Endothelial cell of umbilical vein (primary cell): ENCODE results near the gene PHF1. TPM values are rescaled to one million over a fixed set of nuclear protein-coding genes. Genes with fewer than 3 reads are reported as not detected.

Experiments
- BruUV-seq: library from RNA; stranded (reverse); fragments of 400-500 nt; replicated peaks from 2 replicates; lab custom pipeline; 2021; lab: Mats Ljungman, UMichigan
- CTCF ChIA-PET: fragments of 300-600, 350-600 bp; sonication (Branson Sonifier 250); formaldehyde crosslinking; loops from one replicate; lab custom pipeline; 2021; ENCODE audit warnings: antibody characterized with exemption, inconsistent platforms; lab: Charles Lee
- POLR2A ChIA-PET: fragments of 300-600, 350-600 bp; sonication (Branson Sonifier 250); formaldehyde crosslinking; loops from one replicate; lab custom pipeline; 2021; ENCODE audit warnings: antibody characterized with exemption, inconsistent platforms; lab: Charles Lee
- DNase-seq: peaks from one replicate; pipeline ENCODE4 v3.0.0-alpha.2; 2011; ENCODE audit warnings: low read depth, low spot score
- FAIRE-seq: peaks from 2 replicates; lab custom pipeline; 2011; peaks lifted over from hg19 to GRCh38; lab: Jason Lieb, UNC
- H2AFZ ChIP-seq: 2 replicates; pipeline ENCODE4 v1.6.0; 2012; ENCODE audit warnings: low read depth, low read length, control low read depth, inconsistent platforms
- H3K27ac ChIP-seq: 2 replicates; pipeline ENCODE4 v1.5.1; 2011; ENCODE audit warnings: low read depth, mild to moderate bottlenecking, control low read depth, low read length, moderate library complexity; ENCODE audit not compliant: insufficient read depth
- H3K27me3 ChIP-seq, 2 experiments: 2 replicates each; pipeline versions ENCODE4 v1.6.0 to v1.6.1; 2011; ENCODE audit warnings: low read length in 2 of 2, mixed read lengths in 1 of 2; ENCODE audit not compliant: control insufficient read depth in 2 of 2, insufficient read depth in 2 of 2
- H3K36me3 ChIP-seq, 2 experiments: 2 replicates in 1 of 2; 3 replicates in 1 of 2; pipeline ENCODE4 v1.5.1; 2011; ENCODE audit warnings: low read length in 2 of 2, mild to moderate bottlenecking in 1 of 2, moderate library complexity in 1 of 2; ENCODE audit not compliant: control insufficient read depth in 2 of 2, insufficient read depth in 2 of 2; ENCODE audit errors: extremely low read depth in 1 of 2
- H3K4me1 ChIP-seq: 3 replicates; pipeline ENCODE4 v1.5.1; 2011; ENCODE audit warnings: mild to moderate bottlenecking, low read length; ENCODE audit not compliant: control insufficient read depth, insufficient read depth; ENCODE audit errors: extremely low read depth
- H3K4me2 ChIP-seq: 2 replicates; pipeline ENCODE4 v1.6.1; 2011; ENCODE audit warnings: low read length, control low read depth, mixed read lengths; ENCODE audit not compliant: insufficient read depth
- H3K4me3 ChIP-seq, 3 experiments: fragments of 200-600 bp in 1 of 3; sonication (generic), shearing (Covaris generic) in 1 of 3; replicated peaks in 1 of 3; 2 replicates each; pipeline ENCODE4 v1.5.1; 2011 to 2016; ENCODE audit warnings: control low read depth in 3 of 3, low read length in 3 of 3, mild to moderate bottlenecking in 2 of 3, inconsistent platforms in 1 of 3, low read depth in 1 of 3, moderate library complexity in 1 of 3; ENCODE audit not compliant: insufficient read depth in 1 of 3
- H3K79me2 ChIP-seq: 2 replicates; pipeline ENCODE4 v1.6.0; 2012; ENCODE audit warnings: low read length, inconsistent platforms; ENCODE audit not compliant: control insufficient read depth, insufficient read depth
- H3K9ac ChIP-seq: replicated peaks from 2 replicates; pipeline ENCODE3; 2011; ENCODE audit warnings: low read length, control low read depth; ENCODE audit not compliant: insufficient read depth; ENCODE audit errors: extremely low read depth
- H3K9me1 ChIP-seq: replicated peaks from 3 replicates; pipeline ENCODE4 v1.6.0; 2011; ENCODE audit warnings: mild to moderate bottlenecking, low read length; ENCODE audit not compliant: control insufficient read depth, insufficient read depth; ENCODE audit errors: extremely low read depth
- H3K9me3 ChIP-seq: replicated peaks from 2 replicates; pipeline ENCODE4 v1.5.1; 2012; ENCODE audit warnings: low read length, inconsistent platforms; ENCODE audit not compliant: control insufficient read depth, insufficient read depth
- H4K20me1 ChIP-seq: replicated peaks from 2 replicates; pipeline ENCODE3; 2011; ENCODE audit warnings: mild to moderate bottlenecking, low read length; ENCODE audit not compliant: control insufficient read depth, insufficient read depth; ENCODE audit errors: extremely low read depth
- CTCF ChIP-seq, 2 donors: IDR thresholded peaks; 1 replicate in 1 of 2; 2 replicates in 1 of 2; pipeline ENCODE4 v1.5.1; 2011; ENCODE audit warnings: low read length in 2 of 2, mild to moderate bottlenecking in 2 of 2, moderate library complexity in 2 of 2, control low read depth in 1 of 2, inconsistent platforms in 1 of 2, low read depth in 1 of 2; ENCODE audit not compliant: insufficient read depth in 1 of 2; ENCODE audit errors: extremely low read depth in 1 of 2
- EZH2 ChIP-seq: IDR thresholded peaks from 2 replicates; pipeline ENCODE4 v1.6.1; 2012; ENCODE audit warnings: borderline replicate concordance, low read depth, mild to moderate bottlenecking, moderate library complexity, low read length, inconsistent platforms; ENCODE audit not compliant: severe bottlenecking
- FOS ChIP-seq: IDR thresholded peaks from 2 replicates; pipeline ENCODE4 v1.6.1; 2011; ENCODE audit warnings: mild to moderate bottlenecking, low read length, moderate library complexity, borderline replicate concordance; ENCODE audit not compliant: insufficient read depth
- GATA2 ChIP-seq: IDR thresholded peaks from 2 replicates; pipeline ENCODE4 v1.7.0; 2011; ENCODE audit warnings: low read depth, mild to moderate bottlenecking, moderate library complexity, mixed read lengths, low read length; ENCODE audit not compliant: insufficient read length, insufficient read depth
- JUN ChIP-seq: IDR thresholded peaks from 2 replicates; pipeline ENCODE4 v1.6.1; 2011; ENCODE audit warnings: borderline replicate concordance, low read depth; ENCODE audit not compliant: insufficient read length, insufficient read depth
- MAX ChIP-seq: IDR thresholded peaks from 2 replicates; pipeline ENCODE4 v1.6.1; 2011; ENCODE audit not compliant: insufficient read depth, insufficient read length
- MYC ChIP-seq: IDR thresholded peaks from one replicate; pipeline ENCODE4 v1.6.1; 2011; ENCODE audit warnings: mild to moderate bottlenecking, low read depth, low read length
- POLR2A ChIP-seq: IDR thresholded peaks from 2 replicates; pipeline ENCODE4 v1.6.1; 2012; ENCODE audit warnings: low read depth, mild to moderate bottlenecking, control low read depth, low read length
- POLR2AphosphoS5 ChIP-seq: IDR thresholded peaks from 2 replicates; pipeline ENCODE4 v1.6.1; 2012; ENCODE audit warnings: low read depth, mild to moderate bottlenecking, control low read depth, low read length, moderate library complexity; ENCODE audit not compliant: insufficient read depth
- dilution Hi-C: fragments of 300-500 bp; cut with MboI; formaldehyde crosslinking; loops from one replicate; pipeline ENCODE4 v1.15.0; 2019; ENCODE audit warnings: low sequenced_read_pairs; ENCODE audit not compliant: extremely low pct_ligation_motif_present
- intact Hi-C: fragments of 100-400 bp; cut with micrococcal nuclease; formaldehyde crosslinking; loops from one replicate; pipeline ENCODE4 v1.10.0; 2022
- polyA plus RNA-seq, 4 experiments: library from polyadenylated mRNA; depleted of rRNA in 3 of 4; stranded (reverse) in 3 of 4; unstranded in 1 of 4; fragments of >200 nt; gene quantifications; 2 replicates each; pipeline versions ENCODE4 v1.2.1 to v1.2.3, GENCODE V29; 2011 to 2012; ENCODE audit warnings: missing spikeins in 1 of 4
- total RNA-seq: library from RNA; stranded (reverse); gene quantifications from 2 replicates; pipeline ENCODE4 v1.2.3, GENCODE V29; 2021

Gene PHF1
- total and polyA plus RNA-seq, 2 donors (not counting 3 experiments of a cell fraction or from before 2014, with no cell fraction given), result 32.5 to 53.1 TPM

- POLR2A ChIA-PET, result no interaction called here
- no peaks in the 10 kb centered on the region for H4K20me1 ChIP-seq
- no peak for FAIRE-seq
- CTCF ChIA-PET, result interaction anchor here (1.1 kb wide), 1 partner anchor 30 kb away, joined by 3 read pairs; no protein-coding TSS in a partner anchor
- intact Hi-C loops, result no loop called here
- no peaks in the 10 kb centered on the region for H3K9me3 ChIP-seq
- no peaks in the 10 kb centered on the region for H3K36me3 ChIP-seq
- H3K27me3 ChIP-seq, result peaks cover 2 to 5% of the 10 kb centered on the region in 2 experiments
- no peaks in the 10 kb centered on the region for H3K9me1 ChIP-seq
- BruUV-seq, result no TSS peak
- H3K79me2 ChIP-seq, result no peaks in the 10 kb centered on the region
- no peak overlapping the region for H2AFZ ChIP-seq
- H3K27ac ChIP-seq, result no peak overlapping the region
- no peak overlapping the region for H3K9ac ChIP-seq
- H3K4me2 ChIP-seq, result no peak overlapping the region
- DNase-seq, result peak; percentile 32
- dilution Hi-C loops, result no loop called here
- H3K4me1 ChIP-seq, result no peaks in the 10 kb centered on the region
- H3K4me3 ChIP-seq, result no peak overlapping the region
- TF ChIP-seq FOS (no peak), GATA2 (no peak), EZH2 (no peak), CTCF (IDR thresholded peaks at IDR 0.05; ENCODE audit: extremely low read depth in 1 of 2, insufficient read depth in 1 of 2, low read depth in 1 of 2, low read length in 2 of 2) (no peak), MYC (no peak), POLR2A (no peak), POLR2AphosphoS5 (no peak), MAX (no peak), JUN (no peak)
Observed at GRCh38 chr6:33375143-33375671, 35.6 kb upstream of the PHF1 start.
